ENCODE measurements around the gene MCEMP1. TPM values are rescaled to one million over a fixed set of nuclear protein-coding genes. Genes with fewer than 3 reads are reported as not detected.

The MCEMP1 gene
- total and polyA plus RNA-seq, 2 donors, result 0.26 to 1.1 TPM

GRCh38 chr19:7701654-7702457 is 25.0 kb downstream of the MCEMP1 start, which contains the start of gene FCER2:
Gene FCER2 (minus strand): TSS chr19:7702131. CDS start chr19:7699760, 2,371 bp downstream.
- no peaks in the 10 kb centered on the region for H3K36me3 ChIP-seq (ENCODE audit: insufficient read depth)
- no peaks in the 10 kb centered on the region for H3K4me1 ChIP-seq (ENCODE audit: insufficient read depth)
- DNase-seq (ENCODE audit: extremely low spot score), result no peak
- 56% methylated on average over 20 of the region's 20 CpGs for WGBS
- H3K27ac ChIP-seq (ENCODE audit: low read depth), result no peak within 1 kb of the TSS
- no peak within 1 kb of the TSS for H3K4me3 ChIP-seq (ENCODE audit: low read depth, low read length)

GRCh38 chr19:7703332-7703731 is 26.4 kb downstream of the MCEMP1 start:
- Histone ChIP-seq H3K36me3 (ENCODE audit: insufficient read depth) (no peaks in the 10 kb centered on the region), H3K4me1 (ENCODE audit: insufficient read depth) (no peaks in the 10 kb centered on the region), H3K4me3 (ENCODE audit: low read depth, low read length) (no peak overlapping the region), H3K27ac (ENCODE audit: low read depth) (no peak overlapping the region)
- 61% methylated on average over 8 of the region's 8 CpGs for WGBS
- no peak for DNase-seq (ENCODE audit: extremely low spot score)

GRCh38 chr19:7704280-7705060 is 27.6 kb downstream of the MCEMP1 start:
- Histone ChIP-seq H3K27ac (ENCODE audit: low read depth) (no peak overlapping the region), H3K4me1 (ENCODE audit: insufficient read depth) (no peaks in the 10 kb centered on the region), H3K36me3 (ENCODE audit: insufficient read depth) (no peaks in the 10 kb centered on the region), H3K4me3 (ENCODE audit: low read depth, low read length) (no peak overlapping the region)
- DNase-seq (ENCODE audit: extremely low spot score), result no peak
- 75% methylated on average over 6 of the region's 6 CpGs for WGBS

GRCh38 chr19:7705387-7706187 is 28.7 kb downstream of the MCEMP1 start:
- Histone ChIP-seq H3K36me3 (ENCODE audit: insufficient read depth) (no peaks in the 10 kb centered on the region), H3K4me3 (ENCODE audit: low read depth, low read length) (no peak overlapping the region), H3K27ac (ENCODE audit: low read depth) (no peak overlapping the region), H3K4me1 (ENCODE audit: insufficient read depth) (no peaks in the 10 kb centered on the region)
- 59% methylated on average over 24 of the region's 24 CpGs for WGBS
- no peak for DNase-seq (ENCODE audit: extremely low spot score)

GRCh38 chr19:7706188-7706954 is 29.5 kb downstream of the MCEMP1 start:
- Histone ChIP-seq H3K36me3 (ENCODE audit: insufficient read depth) (no peaks in the 10 kb centered on the region), H3K27ac (ENCODE audit: low read depth) (no peak overlapping the region), H3K4me3 (ENCODE audit: low read depth, low read length) (no peak overlapping the region), H3K4me1 (ENCODE audit: insufficient read depth) (no peaks in the 10 kb centered on the region)
- 78% methylated on average over 14 of the region's 14 CpGs for WGBS
- DNase-seq (ENCODE audit: extremely low spot score), result no peak

GRCh38 chr19:7706955-7707456 is 30.1 kb downstream of the MCEMP1 start:
- Histone ChIP-seq H3K27ac (ENCODE audit: low read depth) (no peak overlapping the region), H3K4me1 (ENCODE audit: insufficient read depth) (no peaks in the 10 kb centered on the region), H3K4me3 (ENCODE audit: low read depth, low read length) (no peak overlapping the region), H3K36me3 (ENCODE audit: insufficient read depth) (no peaks in the 10 kb centered on the region)
- WGBS, result 50% methylated on average over 8 of the region's 8 CpGs
- DNase-seq (ENCODE audit: extremely low spot score), result no peak

- H3K4me3 ChIP-seq (ENCODE audit: low read depth, low read length), result no peak overlapping the region
- no peaks in the 10 kb centered on the region for H3K36me3 ChIP-seq (ENCODE audit: insufficient read depth)
- no peak for DNase-seq (ENCODE audit: extremely low spot score)
- H3K27ac ChIP-seq (ENCODE audit: low read depth), result no peak overlapping the region
- WGBS, result 79% methylated on average over 10 of the region's 10 CpGs
- no peaks in the 10 kb centered on the region for H3K4me1 ChIP-seq (ENCODE audit: insufficient read depth)
Measured at GRCh38 chr19:7709932-7710460, 33.1 kb downstream of the MCEMP1 start.

GRCh38 chr19:7710616-7711015 is 33.7 kb downstream of the MCEMP1 start:
- no peak overlapping the region for H3K4me3 ChIP-seq (ENCODE audit: low read depth, low read length)
- no peaks in the 10 kb centered on the region for H3K36me3 ChIP-seq (ENCODE audit: insufficient read depth)
- no peak overlapping the region for H3K27ac ChIP-seq (ENCODE audit: low read depth)
- no peak for DNase-seq (ENCODE audit: extremely low spot score)
- 78% methylated on average over 5 of the region's 5 CpGs for WGBS
- no peaks in the 10 kb centered on the region for H3K4me1 ChIP-seq (ENCODE audit: insufficient read depth)

- H3K4me1 ChIP-seq (ENCODE audit: insufficient read depth), result no peaks in the 10 kb centered on the region
- H3K36me3 ChIP-seq (ENCODE audit: insufficient read depth), result no peaks in the 10 kb centered on the region
- H3K4me3 ChIP-seq (ENCODE audit: low read depth, low read length), result no peak overlapping the region
- no peak for DNase-seq (ENCODE audit: extremely low spot score)
- WGBS, result 61% methylated on average over 1 of the region's 1 CpG
- no peak overlapping the region for H3K27ac ChIP-seq (ENCODE audit: low read depth)
Measured at GRCh38 chr19:7715671-7716070, 38.8 kb downstream of the MCEMP1 start.

- DNase-seq (ENCODE audit: extremely low spot score), result no peak
- Histone ChIP-seq H3K27ac (ENCODE audit: low read depth) (no peak overlapping the region), H3K36me3 (ENCODE audit: insufficient read depth) (no peaks in the 10 kb centered on the region), H3K4me1 (ENCODE audit: insufficient read depth) (no peaks in the 10 kb centered on the region), H3K4me3 (ENCODE audit: low read depth, low read length) (no peak overlapping the region)
- WGBS, result 73% methylated on average over 1 of the region's 1 CpG
Measured at GRCh38 chr19:7716762-7717161, 39.9 kb downstream of the MCEMP1 start.

- DNase-seq (ENCODE audit: extremely low spot score), result no peak
- no peaks in the 10 kb centered on the region for H3K4me1 ChIP-seq (ENCODE audit: insufficient read depth)
- no peak overlapping the region for H3K4me3 ChIP-seq (ENCODE audit: low read depth, low read length)
- H3K36me3 ChIP-seq (ENCODE audit: insufficient read depth), result no peaks in the 10 kb centered on the region
- H3K27ac ChIP-seq (ENCODE audit: low read depth), result no peak overlapping the region
- 53% methylated on average over 8 of the region's 8 CpGs for WGBS
Measured at GRCh38 chr19:7718668-7719067, 41.8 kb downstream of the MCEMP1 start.

GRCh38 chr19:7720351-7720750 is 43.5 kb downstream of the MCEMP1 start:
- Histone ChIP-seq H3K4me3 (ENCODE audit: low read depth, low read length) (no peak overlapping the region), H3K27ac (ENCODE audit: low read depth) (no peak overlapping the region), H3K4me1 (ENCODE audit: insufficient read depth) (no peaks in the 10 kb centered on the region), H3K36me3 (ENCODE audit: insufficient read depth) (no peaks in the 10 kb centered on the region)
- no peak for DNase-seq (ENCODE audit: extremely low spot score)
- WGBS, result 67% methylated on average over 6 of the region's 6 CpGs
